LNCaP clone FGC (cell line): ENCODE data around the gene ARL15.

ENCODE experiments used
- DNase-seq: peaks from one replicate; pipeline ENCODE4 v3.0.0-alpha.2; 2011; ENCODE audit warnings: low read depth
- H3K4me3 ChIP-seq: 2 replicates; pipeline ENCODE4 v1.5.1; 2011; ENCODE audit warnings: mild to moderate bottlenecking, low read depth, low read length, control low read depth
- TF ChIP-seq, protein P1 (sequence below): IDR thresholded peaks from 2 replicates; pipeline ENCODE4 v1.5.1; 2012; ENCODE audit warnings: mild to moderate bottlenecking; ENCODE audit not compliant: control insufficient read depth, insufficient read depth; ENCODE audit errors: extremely low read depth

Gene ARL15

DNA sequence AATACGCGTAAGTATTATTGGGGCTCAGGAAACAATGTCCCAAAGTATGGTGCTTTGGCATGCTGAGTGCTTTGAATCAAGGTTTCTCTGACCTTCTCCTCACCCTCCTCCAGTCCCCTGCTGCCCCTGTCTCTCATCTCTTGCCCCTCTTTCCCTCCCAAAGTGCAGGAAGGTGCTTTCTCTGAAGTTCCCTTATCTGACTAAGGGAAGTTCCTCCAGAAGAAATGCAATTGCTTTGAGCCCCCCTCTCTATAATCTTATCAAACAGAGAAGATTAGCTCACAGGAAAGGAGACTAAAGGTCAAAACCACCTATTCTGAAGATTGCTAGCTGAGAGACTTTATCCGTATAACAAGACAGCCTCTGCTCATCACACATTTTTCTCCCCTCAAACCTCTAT is 288.1 kb downstream of the ARL15 start:
- DNase-seq: no peak
- H3K4me3 ChIP-seq: no peak overlapping the region
- TF ChIP-seq, protein P1, sequence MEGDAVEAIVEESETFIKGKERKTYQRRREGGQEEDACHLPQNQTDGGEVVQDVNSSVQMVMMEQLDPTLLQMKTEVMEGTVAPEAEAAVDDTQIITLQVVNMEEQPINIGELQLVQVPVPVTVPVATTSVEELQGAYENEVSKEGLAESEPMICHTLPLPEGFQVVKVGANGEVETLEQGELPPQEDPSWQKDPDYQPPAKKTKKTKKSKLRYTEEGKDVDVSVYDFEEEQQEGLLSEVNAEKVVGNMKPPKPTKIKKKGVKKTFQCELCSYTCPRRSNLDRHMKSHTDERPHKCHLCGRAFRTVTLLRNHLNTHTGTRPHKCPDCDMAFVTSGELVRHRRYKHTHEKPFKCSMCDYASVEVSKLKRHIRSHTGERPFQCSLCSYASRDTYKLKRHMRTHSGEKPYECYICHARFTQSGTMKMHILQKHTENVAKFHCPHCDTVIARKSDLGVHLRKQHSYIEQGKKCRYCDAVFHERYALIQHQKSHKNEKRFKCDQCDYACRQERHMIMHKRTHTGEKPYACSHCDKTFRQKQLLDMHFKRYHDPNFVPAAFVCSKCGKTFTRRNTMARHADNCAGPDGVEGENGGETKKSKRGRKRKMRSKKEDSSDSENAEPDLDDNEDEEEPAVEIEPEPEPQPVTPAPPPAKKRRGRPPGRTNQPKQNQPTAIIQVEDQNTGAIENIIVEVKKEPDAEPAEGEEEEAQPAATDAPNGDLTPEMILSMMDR: no peak

DNA sequence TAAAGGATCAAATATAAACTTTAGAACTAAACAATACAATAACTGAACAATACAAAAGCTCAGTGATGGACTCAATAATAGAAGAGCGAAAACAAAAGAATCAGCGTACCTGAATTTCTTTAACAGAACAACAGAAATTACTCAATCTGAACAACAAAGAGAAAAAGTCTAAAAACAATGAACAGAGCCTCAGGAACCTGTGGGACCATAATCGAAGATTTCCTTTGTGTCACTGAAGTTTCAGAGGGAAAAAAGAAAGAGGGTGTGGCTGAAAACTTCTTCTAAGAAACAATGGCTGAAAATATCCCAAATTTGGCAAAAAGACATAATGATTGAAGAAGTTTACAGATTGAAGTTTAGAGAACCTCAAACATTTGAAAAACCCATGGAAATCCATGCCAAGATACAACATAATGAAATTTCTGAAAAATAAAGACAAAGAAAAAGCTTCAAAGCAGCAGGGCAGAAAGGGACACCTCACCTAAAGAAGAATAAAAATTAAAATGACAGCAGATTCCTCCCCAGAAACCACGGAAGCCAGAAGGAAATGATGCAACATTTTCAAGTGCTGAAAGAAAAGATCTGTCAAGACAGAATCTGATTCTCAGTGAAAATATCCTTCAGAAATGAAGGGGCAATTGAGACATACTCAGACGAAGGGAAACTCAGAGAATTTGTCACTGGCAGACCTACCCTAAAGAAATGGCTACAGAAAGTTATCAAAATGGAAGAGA is 288.8 kb downstream of the ARL15 start:
- DNase-seq: no peak
- no peak overlapping the region for H3K4me3 ChIP-seq
- TF ChIP-seq, protein P1: no peak

DNA sequence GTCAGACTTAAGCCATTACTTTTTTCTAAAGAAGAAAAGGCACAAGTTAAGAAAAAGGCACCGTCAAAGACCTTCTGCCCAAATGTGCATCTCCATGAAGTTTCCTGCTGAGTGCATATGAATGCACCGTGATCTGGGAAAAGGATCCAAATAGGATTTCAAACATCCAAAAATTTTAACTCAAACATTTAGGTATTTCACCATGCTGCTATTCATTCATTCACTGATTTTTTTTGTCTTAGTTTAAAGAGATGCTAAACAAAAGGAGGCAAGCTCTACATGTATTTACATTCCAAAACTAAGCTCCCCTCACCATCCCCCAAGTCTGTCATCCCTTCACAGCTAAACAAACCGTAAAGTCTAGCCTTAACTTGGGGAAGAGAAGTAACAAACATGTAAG is 291.9 kb downstream of the ARL15 start:
- H3K4me3 ChIP-seq: no peak overlapping the region
- DNase-seq: no peak
- TF ChIP-seq, protein P1: no peak

DNA sequence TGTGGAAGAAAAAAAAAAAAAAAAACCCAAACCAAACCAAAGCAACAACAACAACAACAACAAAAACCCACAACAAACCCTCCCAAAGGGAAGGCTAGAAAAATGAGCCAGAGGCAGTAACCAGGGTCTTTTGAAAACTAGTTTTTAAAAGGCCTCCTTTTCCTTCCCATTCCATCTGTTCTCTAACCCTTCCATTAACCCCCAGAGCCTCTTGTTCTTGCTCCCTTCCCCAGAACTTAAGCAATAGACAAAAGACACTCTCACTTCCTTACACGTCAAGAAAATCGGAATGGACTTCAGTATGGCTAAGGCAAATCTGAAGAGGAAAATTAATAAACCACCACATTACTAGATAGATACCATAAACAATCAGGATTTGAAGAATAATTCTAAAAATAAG is 292.8 kb downstream of the ARL15 start:
- no peak overlapping the region for H3K4me3 ChIP-seq
- DNase-seq: no peak
- TF ChIP-seq, protein P1: no peak

DNA sequence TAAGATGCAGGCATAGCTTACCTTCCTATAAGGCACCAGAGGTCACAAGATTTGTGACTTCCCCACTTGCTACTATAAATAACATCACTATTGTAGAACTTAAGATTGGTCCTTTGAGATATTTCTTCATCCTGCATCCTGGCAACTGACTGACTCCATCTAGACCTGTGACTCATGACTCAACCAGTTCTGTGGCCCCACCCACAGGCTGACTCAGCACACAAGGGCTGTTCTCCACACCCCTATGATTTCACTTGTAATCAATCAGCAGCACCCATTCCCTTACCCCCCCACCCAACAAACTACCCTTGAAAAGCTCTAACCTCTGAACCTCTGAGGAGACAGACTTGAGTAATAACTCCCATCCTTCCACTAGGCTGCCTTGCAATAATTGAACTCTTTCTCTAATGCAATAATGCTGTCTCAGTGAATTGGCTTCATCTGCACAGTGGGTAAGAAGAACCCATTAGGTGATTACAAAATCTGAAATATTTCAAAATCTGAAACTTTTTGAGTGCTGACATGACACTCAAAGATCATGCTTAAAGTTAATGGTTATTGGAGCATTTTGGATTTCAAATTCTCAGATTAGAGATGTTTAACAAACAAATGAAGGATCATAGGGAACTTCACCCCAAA is 296.7 kb downstream of the ARL15 start:
- TF ChIP-seq, protein P1: no peak
- no peak for DNase-seq
- H3K4me3 ChIP-seq: no peak overlapping the region

DNA sequence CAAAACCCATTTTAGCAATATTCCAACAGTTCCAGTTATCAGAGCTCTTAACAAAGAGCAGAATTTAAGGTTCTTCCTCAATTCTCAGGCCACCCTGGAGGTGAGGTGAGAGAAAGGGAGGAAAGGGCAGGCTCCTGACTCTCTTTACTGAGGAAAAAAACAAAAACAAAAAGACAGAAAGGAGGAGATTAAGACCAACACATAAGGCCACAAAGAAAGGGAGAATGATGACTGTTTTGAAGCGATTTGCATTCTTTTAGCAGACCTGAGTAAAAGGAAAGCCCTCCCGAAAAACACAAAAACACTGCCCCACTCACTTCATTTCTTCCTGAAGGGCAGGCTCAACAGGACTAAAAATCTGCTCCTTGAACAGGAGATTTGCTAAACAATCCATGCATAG is 300.5 kb downstream of the ARL15 start:
- DNase-seq: no peak
- TF ChIP-seq, protein P1: no peak
- H3K4me3 ChIP-seq: no peak overlapping the region

DNA sequence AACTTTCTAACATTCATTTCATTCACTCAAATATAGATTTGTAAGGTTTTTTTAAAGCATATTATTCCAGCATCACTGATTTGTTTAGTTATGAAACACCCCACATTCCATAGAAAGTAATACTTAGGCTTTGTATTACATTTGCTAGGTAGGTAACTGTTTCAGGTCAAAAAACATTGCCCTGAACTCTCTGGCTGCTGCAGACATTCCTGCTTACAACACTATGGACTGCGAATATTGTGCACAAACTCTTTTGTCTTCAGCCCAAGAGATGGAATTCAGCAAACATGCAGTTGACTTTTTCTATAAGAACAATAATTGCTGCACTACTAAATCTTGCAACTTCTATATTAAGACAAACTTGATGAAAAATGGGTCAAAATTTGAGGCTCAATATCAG is 301.0 kb downstream of the ARL15 start:
- H3K4me3 ChIP-seq: no peak overlapping the region
- TF ChIP-seq, protein P1: no peak
- no peak for DNase-seq
